Measurements from ENCODE around the gene KLHL29.

The KLHL29 gene

GRCh38 chr2:23448906-23449305 lies 63.9 kb downstream of the KLHL29 start:
- Histone ChIP-seq H3K27me3 (ENCODE audit: insufficient read depth, poor library complexity, severe bottlenecking) (no peaks in the 10 kb centered on the region), H3K4me3 (replicated peaks; ENCODE audit: insufficient read depth, low read length) (no peak overlapping the region), H3K27ac (replicated peaks) (no peak overlapping the region)
- no peak for DNase-seq (ENCODE audit: low read depth in 1 of 2, low spot score in 1 of 2)
- no peak for TF ChIP-seq REST (IDR thresholded peaks at IDR 0.05; ENCODE audit: insufficient replicate concordance, low read depth)
- TF ChIP-seq GABPA (IDR thresholded peaks at IDR 0.05; ENCODE audit: low read depth), result no peak
- TF ChIP-seq CTCF (IDR thresholded peaks at IDR 0.05; ENCODE audit: insufficient read depth, low read length), result no peak
- TF ChIP-seq SPI1 (IDR thresholded peaks at IDR 0.05; ENCODE audit: borderline replicate concordance, low read depth), result no peak
- TF ChIP-seq POLR2AphosphoS5 (IDR thresholded peaks at IDR 0.05; ENCODE audit: low read depth), result no peak

GRCh38 chr2:23449413-23449812 lies 64.4 kb downstream of the KLHL29 start:
- peak in 1 of 2 experiments; percentile 28 for DNase-seq (ENCODE audit: low read depth in 1 of 2, low spot score in 1 of 2)

GRCh38 chr2:23449831-23450331 lies 64.9 kb downstream of the KLHL29 start:
- no peaks in the 10 kb centered on the region for H3K27me3 ChIP-seq (ENCODE audit: insufficient read depth, poor library complexity, severe bottlenecking)
- no peak overlapping the region for H3K4me3 ChIP-seq (replicated peaks; ENCODE audit: insufficient read depth, low read length)
- H3K27ac ChIP-seq (replicated peaks), result no peak overlapping the region
- TF ChIP-seq CTCF (IDR thresholded peaks at IDR 0.05; ENCODE audit: insufficient read depth, low read length), result no peak
- no peak for TF ChIP-seq GABPA (IDR thresholded peaks at IDR 0.05; ENCODE audit: low read depth)
- TF ChIP-seq POLR2AphosphoS5 (IDR thresholded peaks at IDR 0.05; ENCODE audit: low read depth), result no peak
- no peak for TF ChIP-seq REST (IDR thresholded peaks at IDR 0.05; ENCODE audit: insufficient replicate concordance, low read depth)
- TF ChIP-seq SPI1 (IDR thresholded peaks at IDR 0.05; ENCODE audit: borderline replicate concordance, low read depth), result no peak
- no peak for DNase-seq (ENCODE audit: low read depth in 1 of 2, low spot score in 1 of 2)

More at GRCh38 chr2:23449413-23449812, 64.4 kb downstream of the KLHL29 start:
- no peak overlapping the region for H3K27ac ChIP-seq (replicated peaks)
- no peaks in the 10 kb centered on the region for H3K27me3 ChIP-seq (ENCODE audit: insufficient read depth, poor library complexity, severe bottlenecking)
- H3K4me3 ChIP-seq (replicated peaks; ENCODE audit: insufficient read depth, low read length), result no peak overlapping the region
- no peak for TF ChIP-seq GABPA (IDR thresholded peaks at IDR 0.05; ENCODE audit: low read depth)
- peak; percentile 55; the same call in 1 of the 2 replicates for TF ChIP-seq SPI1 (IDR thresholded peaks at IDR 0.05; ENCODE audit: borderline replicate concordance, low read depth)

GRCh38 chr2:23452372-23452771 lies 67.4 kb downstream of the KLHL29 start:
- no peak overlapping the region for H3K4me3 ChIP-seq (replicated peaks; ENCODE audit: insufficient read depth, low read length)
- no peaks in the 10 kb centered on the region for H3K27me3 ChIP-seq (ENCODE audit: insufficient read depth, poor library complexity, severe bottlenecking)
- TF ChIP-seq GABPA (IDR thresholded peaks at IDR 0.05; ENCODE audit: low read depth), result no peak
- TF ChIP-seq REST (IDR thresholded peaks at IDR 0.05; ENCODE audit: insufficient replicate concordance, low read depth), result no peak
- TF ChIP-seq CTCF (IDR thresholded peaks at IDR 0.05; ENCODE audit: insufficient read depth, low read length), result no peak
- no peak for TF ChIP-seq SPI1 (IDR thresholded peaks at IDR 0.05; ENCODE audit: borderline replicate concordance, low read depth)
- no peak for TF ChIP-seq POLR2AphosphoS5 (IDR thresholded peaks at IDR 0.05; ENCODE audit: low read depth)
- no peak for DNase-seq (ENCODE audit: low read depth in 1 of 2, low spot score in 1 of 2)
- H3K27ac ChIP-seq (replicated peaks), result peak overlapping the region; percentile 56; the same call in 1 of the 2 replicates

Data from HL-60 (cell line).